Astrocyte of the cerebellum (primary cell): ENCODE results near the gene ASCL4.

Experiments used
- DNase-seq: peaks from one replicate; pipeline ENCODE4 v3.0.0-alpha.2; 2011; ENCODE audit warnings: low read depth
- H3K4me3 ChIP-seq: 2 replicates; pipeline ENCODE4 v1.5.1; 2011; ENCODE audit warnings: mild to moderate bottlenecking, low read depth, low read length, moderate library complexity
- in situ Hi-C: cut with HindIII; loops from 2 replicates; pipeline ENCODE4 v1.10.0; 2017; ENCODE audit warnings: low sequenced_read_pairs
- TF ChIP-seq, protein P1 (sequence below): IDR thresholded peaks from 2 replicates; pipeline ENCODE4 v1.5.1; 2012; ENCODE audit warnings: low read length, low read depth, moderate library complexity, mild to moderate bottlenecking; ENCODE audit errors: missing control alignments

Gene ASCL4

DNA sequence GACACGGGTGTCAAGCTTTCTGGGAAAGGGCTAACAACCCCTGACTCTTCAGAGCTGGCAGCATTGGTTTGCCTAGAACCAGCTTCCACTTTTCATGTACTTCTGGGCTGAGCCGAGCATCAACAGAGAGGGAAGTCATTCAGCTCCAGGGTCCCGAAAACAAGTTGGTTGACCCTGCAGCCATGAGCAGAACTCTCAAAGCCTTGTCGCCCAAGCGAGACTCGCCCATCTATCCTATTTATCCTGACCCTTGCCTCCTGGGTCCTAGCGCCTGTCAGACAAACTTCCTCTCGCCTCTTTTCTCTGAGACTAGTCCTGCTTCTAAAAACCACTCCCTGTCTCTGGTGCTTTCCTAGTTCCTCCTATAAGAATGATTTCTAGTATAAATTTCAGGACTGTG is 47.9 kb downstream of the ASCL4 start:
- no peak for DNase-seq
- in situ Hi-C loops: no loop called here

More for the DNA sequence above, 47.9 kb downstream of the ASCL4 start:
- no peak overlapping the region for H3K4me3 ChIP-seq
- TF ChIP-seq, protein P1, sequence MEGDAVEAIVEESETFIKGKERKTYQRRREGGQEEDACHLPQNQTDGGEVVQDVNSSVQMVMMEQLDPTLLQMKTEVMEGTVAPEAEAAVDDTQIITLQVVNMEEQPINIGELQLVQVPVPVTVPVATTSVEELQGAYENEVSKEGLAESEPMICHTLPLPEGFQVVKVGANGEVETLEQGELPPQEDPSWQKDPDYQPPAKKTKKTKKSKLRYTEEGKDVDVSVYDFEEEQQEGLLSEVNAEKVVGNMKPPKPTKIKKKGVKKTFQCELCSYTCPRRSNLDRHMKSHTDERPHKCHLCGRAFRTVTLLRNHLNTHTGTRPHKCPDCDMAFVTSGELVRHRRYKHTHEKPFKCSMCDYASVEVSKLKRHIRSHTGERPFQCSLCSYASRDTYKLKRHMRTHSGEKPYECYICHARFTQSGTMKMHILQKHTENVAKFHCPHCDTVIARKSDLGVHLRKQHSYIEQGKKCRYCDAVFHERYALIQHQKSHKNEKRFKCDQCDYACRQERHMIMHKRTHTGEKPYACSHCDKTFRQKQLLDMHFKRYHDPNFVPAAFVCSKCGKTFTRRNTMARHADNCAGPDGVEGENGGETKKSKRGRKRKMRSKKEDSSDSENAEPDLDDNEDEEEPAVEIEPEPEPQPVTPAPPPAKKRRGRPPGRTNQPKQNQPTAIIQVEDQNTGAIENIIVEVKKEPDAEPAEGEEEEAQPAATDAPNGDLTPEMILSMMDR: no peak
